Stimulated activated effector memory CD8-positive, alpha-beta T cell treated with anti-CD3 and anti-CD28 coated beads, Interleukin-12 subunit alpha, Interleukin-12 subunit beta, amount 100 ng/mL, for 72 hours (primary cell): Measurements from ENCODE around the gene RIC8A.
A peak's percentile ranks its signal among the peaks of the same experiment; 100 is the strongest.

Source experiments
- ATAC-seq: fragments of 150-1000 bp; cut with Tn5 transposase; 2 replicates; pipeline ENCODE4 v1.10.0; 2021
- DNase-seq, 2 donors: peaks; one replicate each; pipeline ENCODE4 v3.0.0; 2021 to 2022; ENCODE audit warnings: low spot score in 2 of 2
- H3K27ac Mint-ChIP-seq: one replicate; pipeline ENCODE4 v1.8.0; 2022; ENCODE audit warnings: mild to moderate bottlenecking, mixed read lengths
- H3K36me3 Mint-ChIP-seq: one replicate; pipeline ENCODE4 v1.8.0; 2022; ENCODE audit warnings: mild to moderate bottlenecking, mixed read lengths
- H3K4me1 Mint-ChIP-seq: one replicate; pipeline ENCODE4 v1.8.0; 2022; ENCODE audit warnings: mixed read lengths
- H3K4me3 Mint-ChIP-seq: one replicate; pipeline ENCODE4 v1.8.0; 2022; ENCODE audit warnings: mild to moderate bottlenecking, mixed read lengths
- H3K9me3 Mint-ChIP-seq: one replicate; pipeline ENCODE4 v1.8.0; 2022; ENCODE audit warnings: mixed read lengths

RIC8A gene

DNA sequence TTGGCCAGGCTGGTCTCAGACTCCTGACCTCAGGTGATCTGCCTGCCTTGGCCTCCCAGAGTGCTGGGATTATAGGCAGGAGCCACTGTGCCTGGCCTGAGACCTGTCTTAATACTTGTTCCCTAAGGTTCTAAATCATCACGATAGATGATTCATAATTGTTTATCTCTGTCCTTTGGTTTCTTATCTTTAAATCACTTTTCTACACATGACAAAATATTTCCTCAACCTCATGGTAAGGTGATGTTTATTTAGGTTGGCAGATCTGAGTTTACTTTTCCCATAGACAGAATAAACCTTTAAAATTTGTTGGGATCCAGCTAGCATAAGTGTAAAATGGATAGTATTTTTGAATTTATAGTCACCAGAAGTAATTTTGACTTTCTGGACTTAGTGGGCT is 32.8 kb downstream of the RIC8A start:
- DNase-seq (no peak), ATAC-seq (no peak)
- H3K27ac Mint-ChIP-seq = no peak overlapping the region
- no peak overlapping the region for H3K4me3 Mint-ChIP-seq
- H3K36me3 Mint-ChIP-seq = peaks cover 92% of the 10 kb centered on the region
- H3K4me1 Mint-ChIP-seq = peaks cover 38% of the 10 kb centered on the region
- H3K9me3 Mint-ChIP-seq = no peaks in the 10 kb centered on the region

DNA sequence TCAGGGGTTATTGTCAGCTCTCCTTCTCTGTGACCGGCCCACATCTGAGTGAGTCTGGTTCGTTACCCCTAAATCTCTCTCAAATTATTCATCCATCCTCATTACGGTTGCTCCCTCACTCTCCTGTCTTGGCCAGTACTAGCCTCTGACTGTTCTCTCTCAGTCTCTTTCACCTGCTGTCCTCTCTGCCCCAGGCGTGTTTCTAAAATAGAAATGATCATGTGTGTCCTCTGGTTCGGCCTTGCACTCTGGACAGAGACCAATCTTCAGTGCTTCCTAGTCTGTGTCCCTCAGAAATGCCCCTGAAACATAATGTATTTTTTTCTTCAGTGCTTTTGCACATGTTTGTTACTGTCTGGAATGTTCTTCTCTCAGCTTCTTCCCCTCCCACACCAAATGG is 34.1 kb downstream of the RIC8A start:
- H3K4me3 Mint-ChIP-seq = no peak overlapping the region
- peaks cover 38% of the 10 kb centered on the region for H3K4me1 Mint-ChIP-seq
- ATAC-seq (no peak), DNase-seq (no peak)
- H3K9me3 Mint-ChIP-seq = no peaks in the 10 kb centered on the region
- H3K27ac Mint-ChIP-seq = peak overlapping the region; percentile 57
- peaks cover 93% of the 10 kb centered on the region for H3K36me3 Mint-ChIP-seq

DNA sequence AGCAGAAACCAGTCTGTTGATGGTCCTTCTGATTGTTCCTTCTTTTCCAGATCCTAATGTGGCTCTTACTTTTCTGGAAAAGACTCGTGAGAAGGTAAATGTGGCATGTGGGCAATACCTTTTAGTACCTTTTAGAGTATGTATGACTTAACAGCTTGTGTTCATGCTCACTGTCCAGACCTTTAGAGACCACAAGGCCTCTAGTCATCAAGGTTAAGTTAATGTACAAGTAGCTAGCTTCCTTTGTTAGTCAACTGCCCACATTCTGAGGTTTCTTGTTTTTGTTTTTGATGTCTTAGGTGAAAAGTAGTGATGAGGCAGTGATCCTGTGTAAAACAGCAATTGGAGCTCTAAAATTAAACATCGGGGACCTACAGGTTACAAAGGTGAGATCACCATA is 36.9 kb downstream of the RIC8A start:
- Mint-ChIP-seq H3K9me3 (no peaks in the 10 kb centered on the region), H3K4me1 (peaks cover 32% of the 10 kb centered on the region), H3K36me3 (peaks cover 100% of the 10 kb centered on the region), H3K4me3 (no peak overlapping the region), H3K27ac (no peak overlapping the region)
- no peak for DNase-seq
- peak; percentile 80 for ATAC-seq

DNA sequence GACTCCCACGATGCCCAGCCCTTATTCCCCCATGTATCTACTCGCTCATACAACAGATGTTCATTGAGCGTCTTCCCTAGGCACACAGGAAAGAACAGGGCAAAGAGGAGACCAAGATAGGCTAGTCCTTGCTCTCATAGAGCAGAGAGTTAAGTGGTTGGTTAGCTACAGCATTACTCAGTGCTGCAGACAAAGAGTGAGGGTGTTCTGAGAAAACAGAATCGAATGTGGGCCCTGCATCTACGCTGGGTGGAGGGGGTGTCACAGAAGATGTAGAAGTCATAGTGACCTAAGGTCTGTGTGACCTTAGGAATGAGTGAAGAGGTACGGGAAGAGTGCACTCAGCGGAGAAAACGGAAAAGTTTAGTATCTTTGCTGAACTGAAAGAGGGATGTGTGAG is 41.6 kb downstream of the RIC8A start:
- Mint-ChIP-seq H3K36me3 (peaks cover 100% of the 10 kb centered on the region), H3K4me1 (peaks cover 14% of the 10 kb centered on the region), H3K9me3 (no peaks in the 10 kb centered on the region), H3K27ac (peak overlapping the region; percentile 2), H3K4me3 (no peak overlapping the region)
- no peak for DNase-seq
- ATAC-seq = no peak

DNA sequence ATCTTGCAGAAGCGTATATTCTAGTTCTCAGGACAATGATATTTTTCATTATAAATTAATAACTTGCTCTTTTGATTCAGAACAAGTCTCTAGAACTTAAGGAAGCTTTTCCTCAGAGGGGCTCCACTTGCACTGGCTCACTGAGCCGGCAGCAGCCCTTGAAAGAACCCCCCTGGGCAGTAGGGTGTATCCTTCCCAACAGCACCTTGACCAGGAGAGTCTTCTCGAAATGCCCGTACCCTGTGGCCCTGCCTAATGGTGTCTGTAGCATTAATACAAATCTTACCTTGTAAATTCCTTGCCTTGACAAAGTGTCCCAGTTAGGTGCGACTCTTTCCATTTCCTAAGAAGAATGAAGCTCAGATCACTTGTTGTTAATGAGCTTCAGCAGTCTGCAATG is 42.8 kb downstream of the RIC8A start:
- ATAC-seq = no peak
- no peak for DNase-seq
- H3K27ac Mint-ChIP-seq = peak overlapping the region; percentile 20
- H3K36me3 Mint-ChIP-seq = peaks cover 90% of the 10 kb centered on the region
- peaks cover 11% of the 10 kb centered on the region for H3K4me1 Mint-ChIP-seq
- no peak overlapping the region for H3K4me3 Mint-ChIP-seq
- H3K9me3 Mint-ChIP-seq = no peaks in the 10 kb centered on the region

DNA sequence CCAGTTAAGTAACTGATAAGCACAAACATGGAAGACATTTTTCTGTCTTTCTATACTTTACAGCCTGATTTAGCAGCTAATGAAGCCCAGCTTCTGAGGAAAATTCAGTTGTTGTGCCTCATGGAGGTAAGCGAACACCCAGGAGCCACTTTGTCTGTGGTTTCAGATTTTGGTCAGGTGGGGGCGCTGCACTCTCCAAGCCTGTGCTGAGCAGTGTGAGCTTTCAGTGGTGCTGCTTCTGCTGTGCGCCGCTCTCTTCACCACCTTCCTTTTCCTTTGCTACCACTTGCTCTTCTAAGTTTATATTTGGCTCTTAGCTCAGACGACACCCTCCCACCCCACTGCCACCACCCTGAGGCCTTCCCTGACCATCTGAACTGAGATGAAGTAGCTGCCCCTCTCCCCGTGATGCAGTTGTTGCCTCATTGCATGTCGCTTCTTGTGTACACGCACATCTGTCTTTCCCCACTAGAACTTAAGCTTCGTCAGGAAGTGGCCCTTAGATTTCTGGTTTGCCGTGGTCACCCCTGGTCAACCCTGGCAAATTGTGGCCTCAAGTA is 43.3 kb downstream of the RIC8A start:
- ATAC-seq (peak; percentile 93), DNase-seq (peak; percentile 48 to 84)
- H3K4me3 Mint-ChIP-seq = no peak overlapping the region
- peak overlapping the region; percentile 20 for H3K27ac Mint-ChIP-seq
- H3K36me3 Mint-ChIP-seq = peaks cover 84% of the 10 kb centered on the region
- no peaks in the 10 kb centered on the region for H3K9me3 Mint-ChIP-seq
- peaks cover 8% of the 10 kb centered on the region for H3K4me1 Mint-ChIP-seq

DNA sequence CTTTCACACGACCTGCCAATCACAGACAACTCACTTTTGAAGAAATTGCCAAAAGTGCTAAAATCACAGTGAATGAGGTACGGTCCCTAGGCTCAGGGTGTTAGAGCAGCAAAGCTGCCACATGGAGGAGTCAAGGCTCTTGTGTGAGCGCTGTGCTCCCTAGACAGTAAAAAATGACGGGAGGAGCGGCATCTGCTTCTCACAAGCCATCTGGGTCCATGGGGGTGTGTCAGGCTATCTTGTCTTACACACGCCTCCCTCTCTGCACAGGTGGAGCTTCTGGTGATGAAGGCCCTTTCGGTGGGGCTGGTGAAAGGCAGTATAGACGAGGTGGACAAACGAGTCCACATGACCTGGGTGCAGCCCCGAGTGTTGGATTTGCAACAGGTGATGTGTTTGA is 44.0 kb downstream of the RIC8A start:
- Mint-ChIP-seq H3K9me3 (no peaks in the 10 kb centered on the region), H3K36me3 (peaks cover 77% of the 10 kb centered on the region), H3K4me1 (peaks cover 8% of the 10 kb centered on the region), H3K4me3 (no peak overlapping the region), H3K27ac (no peak overlapping the region)
- DNase-seq (no peak), ATAC-seq (no peak)

DNA sequence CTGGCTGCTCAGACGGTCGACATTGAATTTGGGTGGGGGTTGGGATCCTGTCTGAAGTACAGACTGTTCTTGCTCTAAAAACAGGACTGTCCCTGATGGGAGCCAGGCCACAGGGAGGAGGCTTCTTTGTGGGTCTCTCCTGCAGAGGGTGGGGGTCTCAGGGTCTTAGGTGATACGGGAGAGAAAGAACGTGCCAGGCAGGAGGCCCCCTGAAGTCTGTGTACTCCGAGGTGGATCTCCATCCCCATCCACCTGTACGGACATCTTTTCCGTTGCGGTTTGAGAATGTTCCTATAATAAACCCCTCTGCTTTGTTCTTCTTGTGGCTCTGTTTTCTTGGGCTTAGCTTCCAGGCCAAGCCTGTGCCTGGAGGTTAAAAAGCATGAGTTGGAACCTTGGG is 45.2 kb downstream of the RIC8A start:
- Mint-ChIP-seq H3K9me3 (no peaks in the 10 kb centered on the region), H3K27ac (peak overlapping the region; percentile 43), H3K4me3 (no peak overlapping the region), H3K36me3 (peaks cover 66% of the 10 kb centered on the region), H3K4me1 (peaks cover 8% of the 10 kb centered on the region)
- DNase-seq (no peak), ATAC-seq (no peak)

DNA sequence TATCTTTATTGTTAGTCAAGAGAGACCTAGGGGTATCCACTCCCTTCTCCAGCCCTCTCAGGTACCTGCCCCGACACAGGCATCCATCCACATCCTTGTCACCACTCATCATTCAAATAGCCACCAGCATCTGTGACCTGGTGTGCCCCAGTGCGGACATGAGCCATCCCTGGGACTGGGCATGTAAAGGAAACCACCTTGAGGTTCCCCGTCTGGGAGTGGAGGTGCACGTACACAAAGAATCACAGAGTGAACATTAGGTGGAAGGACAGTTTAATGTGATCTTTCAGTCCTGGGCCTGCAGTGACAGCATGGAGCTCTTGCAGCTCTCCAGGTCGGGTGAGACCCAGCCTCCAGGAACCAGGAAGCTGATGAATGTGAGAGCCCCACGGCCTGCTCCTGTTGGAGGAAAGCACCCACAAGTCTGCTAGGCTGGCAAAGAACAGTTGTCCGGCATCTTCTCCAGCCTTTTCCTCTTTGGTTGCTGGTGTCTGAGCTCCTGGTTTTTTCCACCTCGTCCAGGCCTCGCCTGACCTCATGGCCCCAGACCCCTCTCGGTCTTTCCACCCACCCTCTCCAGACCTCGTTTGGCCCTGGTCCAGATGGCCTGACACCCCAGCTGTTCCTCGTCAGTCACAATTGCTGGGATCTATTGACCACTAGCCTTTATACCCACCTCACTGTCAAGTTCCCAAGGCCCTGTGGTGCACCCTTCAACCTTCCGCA is 45.8 kb downstream of the RIC8A start:
- Mint-ChIP-seq H3K27ac (no peak overlapping the region), H3K4me3 (no peak overlapping the region), H3K9me3 (no peaks in the 10 kb centered on the region), H3K4me1 (peaks cover 8% of the 10 kb centered on the region), H3K36me3 (peaks cover 59% of the 10 kb centered on the region)
- DNase-seq (no peak), ATAC-seq (no peak)

DNA sequence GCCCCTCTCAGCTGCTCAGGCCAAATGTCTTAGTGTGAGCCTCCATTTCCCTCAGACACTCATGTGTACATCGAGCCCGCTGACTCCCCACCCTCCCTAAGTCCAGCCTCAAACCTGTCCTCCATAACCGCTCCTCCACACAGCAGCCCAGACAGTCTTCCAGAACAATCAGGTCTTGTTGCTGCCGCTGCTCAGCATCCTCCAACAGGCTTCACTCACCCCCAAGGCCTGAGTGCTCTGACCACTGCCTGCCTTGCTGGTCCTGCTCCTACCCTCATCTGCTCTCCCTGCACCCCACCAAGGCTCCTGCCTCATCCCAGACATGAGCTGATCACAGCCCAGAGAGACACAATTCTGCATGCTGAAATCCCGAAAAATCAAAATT is 46.4 kb downstream of the RIC8A start:
- no peak overlapping the region for H3K27ac Mint-ChIP-seq
- H3K4me1 Mint-ChIP-seq = peaks cover 6% of the 10 kb centered on the region
- no peak for DNase-seq
- no peaks in the 10 kb centered on the region for H3K9me3 Mint-ChIP-seq
- no peak overlapping the region for H3K4me3 Mint-ChIP-seq
- ATAC-seq = no peak
- H3K36me3 Mint-ChIP-seq = peaks cover 54% of the 10 kb centered on the region

DNA sequence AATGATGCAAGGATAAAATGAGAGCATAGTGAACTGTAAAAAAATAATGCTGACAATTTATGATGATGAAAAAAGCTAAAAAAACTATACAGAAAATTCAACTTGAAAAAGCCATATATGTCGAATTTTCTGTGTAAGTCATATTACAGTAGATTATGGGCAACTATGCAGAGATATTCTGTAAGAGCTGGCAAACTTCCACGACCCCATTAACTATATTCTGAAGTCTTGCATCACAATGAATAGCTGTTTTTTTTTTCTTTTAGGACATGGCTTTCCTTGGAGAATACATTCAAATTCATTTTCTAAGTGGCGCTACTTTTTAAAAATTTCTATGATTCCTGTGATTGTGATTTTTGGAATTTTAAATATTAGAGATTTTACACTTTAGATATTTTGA is 47.7 kb downstream of the RIC8A start:
- DNase-seq = no peak
- Mint-ChIP-seq H3K4me3 (no peak overlapping the region), H3K4me1 (no peaks in the 10 kb centered on the region), H3K9me3 (no peaks in the 10 kb centered on the region), H3K27ac (no peak overlapping the region), H3K36me3 (peaks cover 41% of the 10 kb centered on the region)
- ATAC-seq = no peak

DNA sequence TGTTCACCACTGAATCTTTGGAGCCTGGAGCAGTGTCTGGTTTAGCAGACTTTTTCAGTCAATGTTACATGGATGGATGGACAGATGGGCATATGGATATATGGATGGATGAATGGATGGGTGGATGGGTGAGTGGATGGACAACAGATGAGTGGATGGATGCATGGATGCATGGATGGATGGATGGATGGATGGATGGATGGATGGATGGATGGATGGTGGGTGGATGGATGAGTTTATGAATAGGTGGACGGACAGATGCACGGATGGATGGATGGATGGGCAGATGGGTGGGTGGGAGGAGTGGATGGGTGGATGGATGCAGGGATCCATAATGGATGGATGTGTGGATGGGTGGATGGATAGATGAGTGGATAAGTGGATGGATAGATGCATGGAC is 48.3 kb downstream of the RIC8A start:
- H3K4me1 Mint-ChIP-seq = no peaks in the 10 kb centered on the region
- no peak overlapping the region for H3K27ac Mint-ChIP-seq
- peaks cover 34% of the 10 kb centered on the region for H3K36me3 Mint-ChIP-seq
- DNase-seq = no peak
- ATAC-seq = no peak
- no peak overlapping the region for H3K4me3 Mint-ChIP-seq
- no peaks in the 10 kb centered on the region for H3K9me3 Mint-ChIP-seq

DNA sequence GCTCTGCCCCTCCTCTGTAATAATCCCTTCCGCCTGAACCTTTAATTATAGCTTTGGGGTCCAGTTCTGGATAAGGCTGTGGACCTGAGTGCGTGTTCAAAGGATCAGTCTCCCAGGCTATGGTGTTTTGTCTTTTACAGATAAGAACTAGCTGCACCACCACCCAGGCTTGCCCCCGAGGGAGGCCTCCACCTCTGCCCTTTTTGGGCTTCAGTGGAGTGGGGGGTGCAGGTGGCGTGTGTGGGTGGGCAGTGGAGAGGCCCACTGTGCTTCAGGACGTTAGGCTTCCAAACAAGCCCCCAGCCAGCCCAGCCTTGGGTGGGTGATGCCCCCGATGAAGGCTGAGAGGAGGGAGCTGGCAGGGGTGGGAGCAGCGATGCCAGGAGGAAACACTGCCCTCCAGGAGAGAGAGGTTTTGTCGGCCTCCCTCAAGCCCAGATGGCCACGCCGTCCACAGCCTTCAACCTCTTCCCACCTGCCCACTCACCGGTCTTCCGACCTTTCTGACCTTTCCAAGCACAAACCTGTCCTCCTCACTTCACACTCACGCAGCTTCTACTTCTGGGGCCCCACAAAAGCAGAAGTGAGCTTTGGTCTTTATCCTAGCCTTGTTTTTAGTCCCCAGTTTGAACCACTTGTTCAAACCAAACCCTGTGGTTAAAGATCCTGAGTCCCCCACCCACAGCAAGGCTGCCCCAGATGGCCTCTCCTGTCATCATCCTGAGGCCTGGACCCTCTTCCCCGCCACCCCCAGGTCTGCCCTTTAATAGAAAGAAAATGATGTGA is 49.6 kb downstream of the RIC8A start:
- Mint-ChIP-seq H3K4me3 (no peak overlapping the region), H3K9me3 (no peaks in the 10 kb centered on the region)

DNA sequence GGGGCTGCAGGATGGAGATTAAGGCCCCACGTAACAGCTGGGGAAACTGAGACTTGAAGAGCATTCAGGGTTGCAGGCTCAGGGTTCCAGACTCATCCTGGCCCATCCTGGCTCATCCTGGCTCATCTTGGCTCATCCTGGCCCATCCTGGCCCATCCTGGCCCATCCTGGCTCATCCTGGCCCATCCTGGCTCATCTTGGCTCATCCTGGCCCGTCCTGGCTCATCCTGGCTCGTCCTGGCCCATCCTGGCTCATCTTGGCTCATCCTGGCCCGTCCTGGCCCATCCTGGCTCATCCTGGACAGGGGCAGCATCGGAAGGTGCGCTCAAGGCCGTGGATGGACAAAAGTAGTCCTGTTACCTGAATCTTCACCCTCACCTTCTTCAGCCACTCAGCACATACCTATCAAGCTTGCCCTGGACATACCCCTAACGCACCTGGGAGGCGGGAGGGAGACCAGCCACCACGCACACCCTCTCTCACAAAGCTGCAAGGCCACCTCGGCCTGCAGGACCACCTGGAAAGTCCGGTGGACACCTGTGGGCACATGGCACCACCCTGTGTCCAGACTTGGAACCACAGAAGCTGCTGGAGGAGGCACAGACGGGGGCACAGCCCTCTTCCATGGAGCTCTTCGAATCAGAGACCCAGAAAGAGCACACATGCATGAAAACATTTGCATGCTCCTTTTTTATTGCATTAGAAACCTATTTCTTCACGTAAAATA is 50.4 kb downstream of the RIC8A start:
- Mint-ChIP-seq H3K36me3 (peaks cover 13% of the 10 kb centered on the region), H3K4me3 (no peak overlapping the region), H3K27ac (peak overlapping the region; percentile 76), H3K9me3 (no peaks in the 10 kb centered on the region), H3K4me1 (no peaks in the 10 kb centered on the region)
- DNase-seq = no peak
- ATAC-seq = no peak

More for the DNA sequence above, 49.6 kb downstream of the RIC8A start:
- ATAC-seq = no peak
- DNase-seq = no peak
- H3K36me3 Mint-ChIP-seq = peaks cover 21% of the 10 kb centered on the region
- no peaks in the 10 kb centered on the region for H3K4me1 Mint-ChIP-seq
- no peak overlapping the region for H3K27ac Mint-ChIP-seq

DNA sequence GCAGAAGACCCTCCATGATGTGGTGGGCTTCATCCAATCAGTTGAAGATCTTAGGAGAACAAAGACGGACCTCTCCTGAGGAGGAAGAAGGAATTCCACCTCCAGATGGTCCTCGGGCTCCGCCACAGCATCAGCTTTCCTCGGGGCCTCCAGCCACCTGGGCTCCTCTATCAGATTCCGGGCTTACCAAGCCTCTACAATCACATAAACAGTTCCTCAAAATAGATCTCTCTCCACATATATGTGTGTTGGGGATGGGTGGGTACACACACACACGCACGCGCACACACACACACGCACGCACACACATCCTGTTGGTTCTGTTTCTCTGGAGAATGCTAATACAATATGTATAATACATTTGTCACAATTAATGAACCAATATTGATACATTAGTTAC is 51.9 kb downstream of the RIC8A start:
- Mint-ChIP-seq H3K36me3 (no peaks in the 10 kb centered on the region), H3K4me1 (no peaks in the 10 kb centered on the region), H3K27ac (no peak overlapping the region), H3K4me3 (no peak overlapping the region), H3K9me3 (no peaks in the 10 kb centered on the region)
- no peak for ATAC-seq
- no peak for DNase-seq
